Epithelial cell of proximal tubule (primary cell): ENCODE data around the gene TTYH3. TPM values are rescaled to one million over a fixed set of nuclear protein-coding genes. Genes with fewer than 3 reads are reported as not detected.
"Not testable (repeated sequence)": the region's sequence is repeated elsewhere in the genome, so short reads cannot be mapped to it uniquely, and the experiment has no call there.

Experiments
- DNase-seq: peaks from one replicate; pipeline ENCODE4 v3.0.0-alpha.2; 2011; ENCODE audit warnings: low read depth
- H3K4me3 ChIP-seq: 2 replicates; pipeline ENCODE4 v1.5.1; 2011; ENCODE audit warnings: low read depth, mild to moderate bottlenecking, low read length
- total RNA-seq: library from RNA; depleted of rRNA; stranded (reverse); fragments of >200 nt; gene quantifications from 2 replicates; pipeline ENCODE4 v1.2.3, GENCODE V29; 2015
- TF ChIP-seq, protein P1 (sequence below): conservative IDR thresholded peaks from 2 replicates; pipeline ENCODE4 v1.5.1; 2012; ENCODE audit warnings: low read depth, mild to moderate bottlenecking, low read length

Gene TTYH3
- total RNA-seq, 1 donor from 2014 or later, result 97.6 TPM

DNA sequence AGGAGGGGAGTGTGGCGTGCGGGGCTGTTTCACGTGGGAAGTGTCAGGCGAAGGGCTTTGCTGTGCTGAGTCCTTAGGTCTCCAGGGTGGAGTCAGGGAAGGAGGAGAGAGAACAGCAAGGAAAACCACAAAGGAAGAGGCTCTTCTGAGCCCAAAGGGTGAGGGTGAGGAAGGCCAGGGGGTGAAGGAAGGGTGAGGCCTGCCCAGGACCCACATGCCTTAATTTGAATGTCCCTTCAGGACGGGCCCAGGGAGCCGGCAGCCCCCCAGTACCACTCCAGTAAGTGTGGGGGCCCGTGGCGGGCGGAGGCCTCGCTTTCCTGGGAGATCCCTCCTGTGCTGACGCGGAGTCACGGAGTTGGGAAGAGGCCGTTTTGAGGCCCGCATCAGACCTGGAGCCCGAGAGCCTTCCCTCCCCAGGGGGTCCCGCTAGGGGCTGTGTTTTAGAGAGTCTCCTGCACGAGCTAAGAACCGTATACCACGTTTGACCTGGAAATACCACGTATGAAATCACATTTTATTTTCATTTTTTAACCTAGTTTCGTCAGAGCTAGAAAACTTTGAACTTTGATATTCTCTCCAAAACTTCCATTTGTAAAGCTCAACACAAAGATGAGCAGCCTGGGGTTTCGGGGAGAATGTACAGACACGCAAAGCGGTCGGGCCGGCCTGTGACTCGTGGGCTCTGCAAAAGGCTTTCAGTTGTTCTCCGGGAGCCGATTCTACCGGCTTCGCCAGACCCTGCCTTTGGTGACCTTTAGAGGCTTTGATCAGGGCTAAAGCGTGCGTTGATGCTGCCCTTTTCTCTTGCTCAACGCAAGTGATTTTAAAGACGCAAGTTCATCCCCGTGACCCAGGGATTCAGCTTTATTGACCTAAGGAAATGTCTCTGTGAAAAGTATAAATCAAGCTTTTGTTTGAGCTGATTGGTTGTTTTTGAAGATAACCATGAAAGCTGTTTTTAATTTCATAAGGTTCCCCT is 23.6 kb upstream of the TTYH3 start:
- TF ChIP-seq, protein P1, sequence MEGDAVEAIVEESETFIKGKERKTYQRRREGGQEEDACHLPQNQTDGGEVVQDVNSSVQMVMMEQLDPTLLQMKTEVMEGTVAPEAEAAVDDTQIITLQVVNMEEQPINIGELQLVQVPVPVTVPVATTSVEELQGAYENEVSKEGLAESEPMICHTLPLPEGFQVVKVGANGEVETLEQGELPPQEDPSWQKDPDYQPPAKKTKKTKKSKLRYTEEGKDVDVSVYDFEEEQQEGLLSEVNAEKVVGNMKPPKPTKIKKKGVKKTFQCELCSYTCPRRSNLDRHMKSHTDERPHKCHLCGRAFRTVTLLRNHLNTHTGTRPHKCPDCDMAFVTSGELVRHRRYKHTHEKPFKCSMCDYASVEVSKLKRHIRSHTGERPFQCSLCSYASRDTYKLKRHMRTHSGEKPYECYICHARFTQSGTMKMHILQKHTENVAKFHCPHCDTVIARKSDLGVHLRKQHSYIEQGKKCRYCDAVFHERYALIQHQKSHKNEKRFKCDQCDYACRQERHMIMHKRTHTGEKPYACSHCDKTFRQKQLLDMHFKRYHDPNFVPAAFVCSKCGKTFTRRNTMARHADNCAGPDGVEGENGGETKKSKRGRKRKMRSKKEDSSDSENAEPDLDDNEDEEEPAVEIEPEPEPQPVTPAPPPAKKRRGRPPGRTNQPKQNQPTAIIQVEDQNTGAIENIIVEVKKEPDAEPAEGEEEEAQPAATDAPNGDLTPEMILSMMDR, result no peak
- H3K4me3 ChIP-seq, result no peak overlapping the region
- no peak for DNase-seq

DNA sequence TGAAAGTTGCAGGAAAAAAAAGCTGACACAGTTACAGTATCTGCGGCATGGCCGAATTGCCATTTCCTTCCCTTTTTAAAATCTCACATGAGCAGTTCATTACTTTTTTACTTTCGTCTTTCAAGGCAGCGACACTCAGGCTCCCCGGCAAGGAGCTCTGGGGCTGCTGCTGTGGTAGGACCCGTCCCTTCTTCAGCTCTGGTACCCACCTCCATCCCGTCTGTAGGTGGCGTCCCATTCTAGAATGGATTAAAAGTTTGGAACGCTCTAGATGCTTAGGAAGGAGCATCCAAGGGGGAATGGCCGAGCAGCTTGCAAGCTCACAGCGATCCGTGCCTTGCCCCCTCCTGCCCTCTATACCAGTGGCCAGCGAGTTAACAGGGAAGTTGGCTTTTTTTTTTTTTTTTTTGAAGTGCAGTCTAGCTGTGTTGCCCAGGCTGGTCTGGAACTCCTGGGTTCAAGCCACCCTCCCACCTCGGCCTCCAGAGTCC is 22.8 kb upstream of the TTYH3 start:
- TF ChIP-seq, protein P1, result peak; percentile 57
- H3K4me3 ChIP-seq, result no peak overlapping the region
- no peak for DNase-seq

DNA sequence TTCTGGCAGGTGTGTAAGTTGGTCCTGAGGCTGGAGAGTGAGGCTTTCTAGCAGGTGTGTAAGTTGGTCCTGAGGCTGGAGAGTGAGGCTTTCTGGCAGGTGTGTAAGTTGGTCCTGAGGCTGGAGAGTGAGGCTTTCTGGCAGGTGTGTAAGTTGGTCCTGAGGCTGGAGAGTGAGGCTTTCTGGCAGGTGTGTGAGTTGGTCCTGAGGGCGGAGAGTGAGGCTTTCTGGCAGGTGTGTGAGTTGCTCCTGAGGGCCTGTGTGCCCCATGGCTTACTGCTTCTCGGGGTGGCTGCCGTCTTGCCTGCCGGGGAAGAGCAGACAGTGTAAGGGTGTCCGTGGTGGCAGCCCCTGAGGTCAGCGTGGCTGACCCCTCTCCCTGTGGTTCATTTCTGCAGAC is 22.1 kb upstream of the TTYH3 start:
- DNase-seq, H3K4me3 ChIP-seq: not testable (repeated sequence)

DNA sequence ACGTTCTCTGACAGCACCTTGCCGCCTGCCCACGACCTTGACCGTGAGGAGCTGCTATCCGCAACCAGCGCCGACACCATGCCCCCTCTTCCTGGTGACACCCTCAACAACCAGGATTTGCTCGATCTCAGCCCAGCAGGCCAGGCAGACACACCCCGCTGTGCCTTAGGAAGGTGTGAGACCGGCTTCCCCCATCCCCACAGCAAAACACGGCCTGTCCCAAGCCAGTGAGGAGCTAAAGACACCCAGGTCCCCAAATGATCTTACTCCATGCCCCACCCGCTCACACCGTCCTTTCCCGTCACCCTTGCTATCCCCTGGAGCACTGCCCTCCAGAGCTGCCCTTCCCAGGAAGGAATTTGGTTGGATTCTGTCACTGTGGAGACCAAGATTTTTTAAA is 21.3 kb upstream of the TTYH3 start:
- TF ChIP-seq, protein P1, result no peak
- DNase-seq, result no peak
- no peak overlapping the region for H3K4me3 ChIP-seq

DNA sequence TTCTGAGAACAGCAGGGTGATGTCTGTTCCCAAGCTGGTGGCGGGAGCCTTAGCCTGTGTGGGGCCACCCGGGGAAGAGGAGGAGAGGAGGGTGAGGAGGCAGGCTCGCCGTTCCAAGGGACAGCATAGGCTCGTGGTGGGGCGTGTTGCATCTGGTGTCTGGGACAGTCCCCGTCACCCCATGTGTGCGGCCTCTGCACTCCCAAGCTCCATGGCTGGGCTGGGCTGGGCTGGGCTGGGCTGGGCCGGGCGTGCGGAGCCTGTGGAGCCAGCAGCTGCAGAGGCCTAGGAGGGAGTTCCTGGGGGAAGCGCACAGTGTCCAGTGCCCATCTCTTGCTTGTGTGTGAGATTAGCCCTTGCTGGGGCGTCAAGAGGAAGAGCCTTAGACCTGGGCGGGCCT is 20.9 kb upstream of the TTYH3 start:
- no peak for DNase-seq
- TF ChIP-seq, protein P1, result no peak

DNA sequence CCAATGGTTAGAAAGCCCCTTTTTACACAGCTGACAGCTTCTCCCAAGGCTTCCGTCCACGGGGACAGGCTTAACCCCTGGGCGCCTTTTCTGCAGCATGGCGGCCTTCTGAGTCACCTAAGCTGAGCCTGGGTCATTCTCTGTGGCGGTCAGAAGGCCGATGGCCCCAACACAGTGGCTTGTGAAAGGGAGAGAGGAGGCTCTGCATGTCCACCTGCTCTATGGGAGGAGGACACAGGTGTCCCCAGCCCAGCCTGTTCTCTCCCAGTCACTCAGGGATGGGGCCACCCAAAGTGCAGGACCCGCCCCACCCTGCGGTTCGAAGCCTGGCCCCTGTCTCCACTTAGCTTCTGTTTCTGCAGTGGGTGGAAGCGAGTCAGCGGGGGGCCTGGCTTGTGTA is 20.4 kb upstream of the TTYH3 start:
- no peak overlapping the region for H3K4me3 ChIP-seq
- TF ChIP-seq, protein P1, result no peak
- no peak for DNase-seq

More for the DNA sequence above, 20.9 kb upstream of the TTYH3 start:
- no peak overlapping the region for H3K4me3 ChIP-seq

DNA sequence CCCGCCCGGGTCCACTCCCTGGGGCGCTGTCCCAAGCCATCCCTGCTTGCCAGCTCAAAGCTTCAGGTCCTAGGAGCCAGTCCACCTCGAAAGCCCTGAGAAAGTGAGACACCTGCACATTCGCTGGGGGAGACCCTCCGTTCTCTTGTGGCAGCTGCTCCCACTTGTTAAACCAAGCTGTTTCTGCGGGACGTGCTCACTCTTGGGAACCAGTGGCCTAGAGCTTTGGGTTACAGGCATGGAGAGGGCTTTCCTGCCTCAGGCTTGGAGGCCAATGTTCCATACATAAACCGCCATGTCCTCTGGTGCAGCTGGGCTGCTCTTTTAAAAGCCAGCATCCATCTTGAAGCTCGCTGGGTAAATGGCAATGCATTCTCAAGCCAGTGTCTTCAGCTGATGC is 19.9 kb upstream of the TTYH3 start:
- no peak overlapping the region for H3K4me3 ChIP-seq
- no peak for DNase-seq
- TF ChIP-seq, protein P1, result no peak
